ENCODE measurements around the gene SLC24A4.

GRCh38 chr14:92412912-92413311 is 89.9 kb downstream of the SLC24A4 start:
- TF ChIP-seq CTCF (IDR thresholded peaks at IDR 0.05) (no peak), POLR2A (IDR thresholded peaks at IDR 0.05) (no peak)

All from breast epithelium (tissue), 3 donors.